HepG2 (cell line): ENCODE measurements around the gene SLC1A3. TPM values are rescaled to one million over a fixed set of nuclear protein-coding genes. Genes with fewer than 3 reads are reported as not detected.

Experiments used
- ATAC-seq: fragments of 200-7000 bp; cut with Tn5 transposase; 3 replicates; pipeline ENCODE4 v1.9.1; 2020; ENCODE audit warnings: mild to moderate bottlenecking, moderate library complexity
- BruUV-seq: library from RNA; stranded (reverse); fragments of 400-500 nt; replicated peaks from 2 replicates; lab custom pipeline; 2021; lab: Mats Ljungman, UMichigan
- CTCF ChIA-PET: fragments of 300-600 bp; formaldehyde crosslinking; extraction: SDS; loops from one replicate; lab custom pipeline; 2021; ENCODE audit warnings: low total read pairs, inconsistent platforms, low intra/inter-chr PET ratio; lab: Yijun Ruan, JAX
- POLR2A ChIA-PET: fragments of 350-600 bp; sonication (Branson Sonifier 250); formaldehyde crosslinking; loops from one replicate; lab custom pipeline; 2020; ENCODE audit warnings: antibody characterized with exemption, inconsistent platforms; lab: Yijun Ruan, JAX
- DNase-seq: peaks from one replicate; pipeline ENCODE4 v3.0.0-alpha.2; 2015; ENCODE audit warnings: low spot score
- FAIRE-seq: peaks from 3 replicates; lab custom pipeline; 2011; peaks lifted over from hg19 to GRCh38; lab: Jason Lieb, UNC
- H2AFZ ChIP-seq: one replicate; pipeline ENCODE4 v1.6.1; 2011; ENCODE audit warnings: low read length, inconsistent platforms
- H3K27ac ChIP-seq: fragments of 300-600 bp; 3 replicates; pipeline ENCODE4 v1.8.0; 2011; ENCODE audit warnings: mixed run types, mild to moderate bottlenecking, mixed read lengths, low read length, inconsistent platforms; ENCODE audit not compliant: insufficient read depth; ENCODE audit errors: extremely low read length
- H3K27me3 ChIP-seq, 2 experiments: fragments of 200-600 bp in 1 of 2; 2 replicates in 1 of 2; 3 replicates in 1 of 2; pipeline versions ENCODE4 v1.6.0 to v1.8.0; 2011; ENCODE audit warnings: low read length in 2 of 2, mild to moderate bottlenecking in 2 of 2, moderate library complexity in 2 of 2, inconsistent platforms in 1 of 2; ENCODE audit not compliant: insufficient read depth in 2 of 2, control insufficient read depth in 1 of 2
- H3K36me3 ChIP-seq, 2 experiments: fragments of 200-600 bp in 1 of 2; replicated peaks in 1 of 2; 2 replicates in 1 of 2; 3 replicates in 1 of 2; pipeline versions ENCODE4 v1.5.1 to v1.8.0; 2011; ENCODE audit warnings: low read length in 2 of 2, inconsistent platforms in 1 of 2; ENCODE audit not compliant: insufficient read depth in 2 of 2, control insufficient read depth in 1 of 2
- H3K4me1 ChIP-seq: 2 replicates; pipeline ENCODE4 v1.5.1; 2012; ENCODE audit warnings: low read length, inconsistent platforms; ENCODE audit not compliant: insufficient read depth
- H3K4me2 ChIP-seq: 2 replicates; pipeline ENCODE4 v1.6.0; 2011; ENCODE audit warnings: low read depth, low read length, inconsistent platforms
- H3K4me3 ChIP-seq, 3 experiments: fragments of 200-600 bp in 1 of 3; sonication (generic), shearing (Covaris generic) in 1 of 3; replicated peaks in 1 of 3; 2 replicates each; pipeline ENCODE4 v1.5.1; 2011 to 2016; ENCODE audit warnings: low read length in 3 of 3, inconsistent platforms in 2 of 3, low read depth in 2 of 3, mild to moderate bottlenecking in 2 of 3, control low read depth in 1 of 3, mixed read lengths in 1 of 3; ENCODE audit not compliant: insufficient read depth in 1 of 3
- H3K79me2 ChIP-seq: one replicate; pipeline ENCODE4 v1.6.1; 2011; ENCODE audit warnings: low read length, inconsistent platforms; ENCODE audit not compliant: insufficient read depth
- H3K9ac ChIP-seq: 2 replicates; pipeline ENCODE4 v1.6.0; 2011; ENCODE audit warnings: mild to moderate bottlenecking, low read depth, low read length, inconsistent platforms; ENCODE audit not compliant: insufficient read depth
- H3K9me3 ChIP-seq: 2 replicates; pipeline ENCODE4 v1.5.1; 2012; ENCODE audit warnings: mild to moderate bottlenecking, low read length
- H4K20me1 ChIP-seq: 2 replicates; pipeline ENCODE4 v1.6.0; 2011; ENCODE audit warnings: inconsistent platforms, mild to moderate bottlenecking, low read length, moderate library complexity; ENCODE audit not compliant: insufficient read depth
- AHR ChIP-seq: IDR thresholded peaks from 2 replicates; pipeline ENCODE4 v1.6.1; 2018; ENCODE audit warnings: missing genetic modification reagents, missing compliant biosample characterization
- GTF3A ChIP-seq: sonication (generic); formaldehyde crosslinking; conservative IDR thresholded peaks from 2 replicates; pipeline ENCODE4 v1.4.0; 2020; ENCODE audit warnings: mild to moderate bottlenecking, missing genetic modification reagents
- GZF1 ChIP-seq: sonication (generic); formaldehyde crosslinking; IDR thresholded peaks from 2 replicates; pipeline ENCODE4 v1.5.1; 2020; ENCODE audit warnings: mild to moderate bottlenecking, missing genetic modification reagents
- LCORL ChIP-seq, 2 experiments: fragments of 450-650 bp in 1 of 2; sonication (generic) in 1 of 2; formaldehyde crosslinking in 1 of 2; IDR thresholded peaks; 2 replicates each; pipeline versions ENCODE4 v1.5.0 to v1.6.1; 2017 to 2020; ENCODE audit warnings: antibody characterized with exemption in 1 of 2, missing genetic modification reagents in 1 of 2
- MAFK ChIP-seq, 2 experiments: IDR thresholded peaks in 1 of 2; conservative IDR thresholded peaks in 1 of 2; 2 replicates each; pipeline ENCODE4 v1.6.1; 2011; ENCODE audit warnings: improper control_type of control experiment in 2 of 2, low read length in 2 of 2
- MED8 ChIP-seq: sonication (generic); formaldehyde crosslinking; IDR thresholded peaks from 2 replicates; pipeline ENCODE4 v1.8.1; 2023; ENCODE audit warnings: mild to moderate bottlenecking, missing genetic modification reagents; ENCODE audit not compliant: insufficient replicate concordance
- REXO4 ChIP-seq: sonication (generic); formaldehyde crosslinking; IDR thresholded peaks from 2 replicates; pipeline ENCODE4 v1.8.0; 2022; ENCODE audit warnings: missing genetic modification reagents, mild to moderate bottlenecking, borderline replicate concordance
- SPEN ChIP-seq: sonication (generic); formaldehyde crosslinking; IDR thresholded peaks from 2 replicates; pipeline ENCODE4 v1.5.1; 2020; ENCODE audit warnings: low read depth, mild to moderate bottlenecking, missing genetic modification reagents
- ZNF605 ChIP-seq: sonication (generic); formaldehyde crosslinking; IDR thresholded peaks from 2 replicates; pipeline ENCODE4 v1.8.0; 2022; ENCODE audit warnings: mild to moderate bottlenecking, missing genetic modification reagents
- ZNF883 ChIP-seq: sonication (generic); formaldehyde crosslinking; IDR thresholded peaks from 2 replicates; pipeline ENCODE4 v1.5.1; 2020; ENCODE audit warnings: mild to moderate bottlenecking, missing genetic modification reagents; ENCODE audit errors: not compliant biosample characterization
- ZSCAN21 ChIP-seq: sonication (generic); formaldehyde crosslinking; IDR thresholded peaks from 2 replicates; pipeline ENCODE4 v1.8.0; 2022; ENCODE audit warnings: mild to moderate bottlenecking, missing genetic modification reagents, moderate library complexity, borderline replicate concordance
- WGBS: methylation state at CpG from one replicate; pipeline ENCODE4 v1.1.6; 2017; ENCODE audit warnings: low lambda C conversion rate; 5-methylcytosine and 5-hydroxymethylcytosine counted together
- in situ Hi-C: cut with HindIII; loops from 2 replicates; pipeline ENCODE4 v1.10.0; 2017; ENCODE audit warnings: low pct_unique_long_range_greater_than_20kb; ENCODE audit not compliant: extremely low pct_ligation_motif_present
- intact Hi-C: fragments of 100-400 bp; cut with micrococcal nuclease; formaldehyde crosslinking; loops from one replicate; pipeline ENCODE4 v1.10.0; 2022; ENCODE audit not compliant: unreplicated experiment
- polyA plus RNA-seq, 8 experiments: library from polyadenylated mRNA; depleted of rRNA in 3 of 8; stranded (reverse) in 7 of 8; unstranded in 1 of 8; fragments of >200 nt; fragmentation: Illumina TruSeq in 4 of 8; extraction: Trizol in 4 of 8; gene quantifications; 2 replicates each; pipeline versions ENCODE4 v1.2.1 to v1.2.3, GENCODE V29; 2011 to 2016; ENCODE audit warnings: low read depth in 4 of 8, missing spikeins in 1 of 8, mixed read lengths in 1 of 8; ENCODE audit not compliant: insufficient read depth in 1 of 8
- total RNA-seq, 5 experiments: library from RNA; depleted of rRNA; stranded (reverse); fragments of >200 nt; fragmentation: Illumina TruSeq; extraction: Trizol; gene quantifications; 2 replicates each; pipeline ENCODE4 v1.2.3, GENCODE V29; 2016; ENCODE audit warnings: low read depth in 1 of 5
- TF ChIP-seq, protein P1 (sequence below): sonication (generic); formaldehyde crosslinking; IDR thresholded peaks from 2 replicates; pipeline ENCODE4; 2020; ENCODE audit warnings: missing genetic modification reagents, mild to moderate bottlenecking, borderline replicate concordance
- TF ChIP-seq, protein P2 (sequence below): sonication (generic); formaldehyde crosslinking; IDR thresholded peaks from 2 replicates; pipeline ENCODE4 v1.4.0; 2020; ENCODE audit warnings: missing genetic modification reagents
- TF ChIP-seq, protein P3 (sequence below), 2 experiments: sonication (generic) in 1 of 2; formaldehyde crosslinking in 1 of 2; IDR thresholded peaks; 2 replicates each; pipeline versions ENCODE4 v1.5.1 to v1.6.1; 2011 to 2020; ENCODE audit warnings: borderline replicate concordance in 1 of 2, low read depth in 1 of 2, low read length in 1 of 2, mild to moderate bottlenecking in 1 of 2, missing genetic modification reagents in 1 of 2, moderate library complexity in 1 of 2
- TF ChIP-seq, protein P4 (sequence below): sonication (generic); formaldehyde crosslinking; IDR thresholded peaks from 2 replicates; pipeline ENCODE4 v1.4.0; 2020; ENCODE audit warnings: missing genetic modification reagents

SLC1A3 gene
- total and polyA plus RNA-seq, 2 of the 13 experiments (the other 11 are each of a cell fraction or from before 2014, with no cell fraction given): 0.09 TPM; not detected in 1

DNA sequence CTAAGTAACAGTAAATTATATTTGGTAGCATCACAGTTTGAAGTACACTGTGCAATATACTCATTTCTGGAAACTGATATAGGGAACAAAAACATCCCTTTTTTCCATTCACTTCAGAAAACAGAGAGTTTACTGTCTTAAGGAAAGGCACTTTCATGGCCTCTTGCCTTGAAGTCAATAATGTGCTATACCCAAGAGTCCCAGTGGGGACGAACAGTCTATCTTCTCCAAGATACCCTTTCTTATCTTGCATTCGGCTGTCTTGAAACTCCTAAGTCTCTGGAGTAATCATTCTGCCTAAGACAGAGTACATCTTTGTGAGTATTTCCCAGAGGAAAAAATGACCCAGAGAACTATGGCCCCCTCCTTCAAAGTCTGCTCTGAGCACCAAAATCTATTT lies 107.1 kb downstream of the SLC1A3 start:
- WGBS: 0% methylated on average over 2 of the region's 2 CpGs
- POLR2A ChIA-PET: no interaction called here
- CTCF ChIA-PET: no interaction called here
- no peak for TF ChIP-seq ZNF883 (CRISPR knock-in tag)
- TF ChIP-seq MED8 (CRISPR knock-in tag): no peak
- TF ChIP-seq, protein P1, sequence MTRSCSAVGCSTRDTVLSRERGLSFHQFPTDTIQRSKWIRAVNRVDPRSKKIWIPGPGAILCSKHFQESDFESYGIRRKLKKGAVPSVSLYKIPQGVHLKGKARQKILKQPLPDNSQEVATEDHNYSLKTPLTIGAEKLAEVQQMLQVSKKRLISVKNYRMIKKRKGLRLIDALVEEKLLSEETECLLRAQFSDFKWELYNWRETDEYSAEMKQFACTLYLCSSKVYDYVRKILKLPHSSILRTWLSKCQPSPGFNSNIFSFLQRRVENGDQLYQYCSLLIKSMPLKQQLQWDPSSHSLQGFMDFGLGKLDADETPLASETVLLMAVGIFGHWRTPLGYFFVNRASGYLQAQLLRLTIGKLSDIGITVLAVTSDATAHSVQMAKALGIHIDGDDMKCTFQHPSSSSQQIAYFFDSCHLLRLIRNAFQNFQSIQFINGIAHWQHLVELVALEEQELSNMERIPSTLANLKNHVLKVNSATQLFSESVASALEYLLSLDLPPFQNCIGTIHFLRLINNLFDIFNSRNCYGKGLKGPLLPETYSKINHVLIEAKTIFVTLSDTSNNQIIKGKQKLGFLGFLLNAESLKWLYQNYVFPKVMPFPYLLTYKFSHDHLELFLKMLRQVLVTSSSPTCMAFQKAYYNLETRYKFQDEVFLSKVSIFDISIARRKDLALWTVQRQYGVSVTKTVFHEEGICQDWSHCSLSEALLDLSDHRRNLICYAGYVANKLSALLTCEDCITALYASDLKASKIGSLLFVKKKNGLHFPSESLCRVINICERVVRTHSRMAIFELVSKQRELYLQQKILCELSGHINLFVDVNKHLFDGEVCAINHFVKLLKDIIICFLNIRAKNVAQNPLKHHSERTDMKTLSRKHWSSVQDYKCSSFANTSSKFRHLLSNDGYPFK (CRISPR knock-in tag): no peak
- no peak for TF ChIP-seq LCORL (IDR thresholded peaks at IDR 0.05)
- no peak for TF ChIP-seq LCORL (CRISPR knock-in tag; IDR thresholded peaks at IDR 0.05)
- TF ChIP-seq, protein P2, sequence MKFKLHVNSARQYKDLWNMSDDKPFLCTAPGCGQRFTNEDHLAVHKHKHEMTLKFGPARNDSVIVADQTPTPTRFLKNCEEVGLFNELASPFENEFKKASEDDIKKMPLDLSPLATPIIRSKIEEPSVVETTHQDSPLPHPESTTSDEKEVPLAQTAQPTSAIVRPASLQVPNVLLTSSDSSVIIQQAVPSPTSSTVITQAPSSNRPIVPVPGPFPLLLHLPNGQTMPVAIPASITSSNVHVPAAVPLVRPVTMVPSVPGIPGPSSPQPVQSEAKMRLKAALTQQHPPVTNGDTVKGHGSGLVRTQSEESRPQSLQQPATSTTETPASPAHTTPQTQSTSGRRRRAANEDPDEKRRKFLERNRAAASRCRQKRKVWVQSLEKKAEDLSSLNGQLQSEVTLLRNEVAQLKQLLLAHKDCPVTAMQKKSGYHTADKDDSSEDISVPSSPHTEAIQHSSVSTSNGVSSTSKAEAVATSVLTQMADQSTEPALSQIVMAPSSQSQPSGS: no peak
- TF ChIP-seq, protein P3, sequence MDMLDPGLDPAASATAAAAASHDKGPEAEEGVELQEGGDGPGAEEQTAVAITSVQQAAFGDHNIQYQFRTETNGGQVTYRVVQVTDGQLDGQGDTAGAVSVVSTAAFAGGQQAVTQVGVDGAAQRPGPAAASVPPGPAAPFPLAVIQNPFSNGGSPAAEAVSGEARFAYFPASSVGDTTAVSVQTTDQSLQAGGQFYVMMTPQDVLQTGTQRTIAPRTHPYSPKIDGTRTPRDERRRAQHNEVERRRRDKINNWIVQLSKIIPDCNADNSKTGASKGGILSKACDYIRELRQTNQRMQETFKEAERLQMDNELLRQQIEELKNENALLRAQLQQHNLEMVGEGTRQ (IDR thresholded peaks at IDR 0.05; ENCODE audit: low read depth, low read length): no peak
- TF ChIP-seq, protein P3 (CRISPR knock-in tag; IDR thresholded peaks at IDR 0.05; ENCODE audit: borderline replicate concordance): no peak
- no peak for TF ChIP-seq ZNF605 (CRISPR knock-in tag)
- no peak for TF ChIP-seq MAFK (conservative IDR thresholded peaks at IDR 0.05 in 1 of 2, IDR thresholded peaks at IDR 0.05 in 1 of 2; ENCODE audit: low read length in 2 of 2)
- TF ChIP-seq AHR (CRISPR knock-in tag): no peak
- TF ChIP-seq, protein P4, sequence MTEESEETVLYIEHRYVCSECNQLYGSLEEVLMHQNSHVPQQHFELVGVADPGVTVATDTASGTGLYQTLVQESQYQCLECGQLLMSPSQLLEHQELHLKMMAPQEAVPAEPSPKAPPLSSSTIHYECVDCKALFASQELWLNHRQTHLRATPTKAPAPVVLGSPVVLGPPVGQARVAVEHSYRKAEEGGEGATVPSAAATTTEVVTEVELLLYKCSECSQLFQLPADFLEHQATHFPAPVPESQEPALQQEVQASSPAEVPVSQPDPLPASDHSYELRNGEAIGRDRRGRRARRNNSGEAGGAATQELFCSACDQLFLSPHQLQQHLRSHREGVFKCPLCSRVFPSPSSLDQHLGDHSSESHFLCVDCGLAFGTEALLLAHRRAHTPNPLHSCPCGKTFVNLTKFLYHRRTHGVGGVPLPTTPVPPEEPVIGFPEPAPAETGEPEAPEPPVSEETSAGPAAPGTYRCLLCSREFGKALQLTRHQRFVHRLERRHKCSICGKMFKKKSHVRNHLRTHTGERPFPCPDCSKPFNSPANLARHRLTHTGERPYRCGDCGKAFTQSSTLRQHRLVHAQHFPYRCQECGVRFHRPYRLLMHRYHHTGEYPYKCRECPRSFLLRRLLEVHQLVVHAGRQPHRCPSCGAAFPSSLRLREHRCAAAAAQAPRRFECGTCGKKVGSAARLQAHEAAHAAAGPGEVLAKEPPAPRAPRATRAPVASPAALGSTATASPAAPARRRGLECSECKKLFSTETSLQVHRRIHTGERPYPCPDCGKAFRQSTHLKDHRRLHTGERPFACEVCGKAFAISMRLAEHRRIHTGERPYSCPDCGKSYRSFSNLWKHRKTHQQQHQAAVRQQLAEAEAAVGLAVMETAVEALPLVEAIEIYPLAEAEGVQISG (CRISPR knock-in tag): no peak
- TF ChIP-seq SPEN (CRISPR knock-in tag): no peak
- TF ChIP-seq GZF1 (CRISPR knock-in tag): no peak
- no peak for TF ChIP-seq REXO4 (CRISPR knock-in tag)
- TF ChIP-seq ZSCAN21 (CRISPR knock-in tag): no peak
- TF ChIP-seq GTF3A (CRISPR knock-in tag): no peak

More for the DNA sequence above, 107.1 kb downstream of the SLC1A3 start:
- ATAC-seq (no peak), DNase-seq (no peak), FAIRE-seq (no peak)
- H3K9me3 ChIP-seq: no peaks in the 10 kb centered on the region
- no TSS peak for BruUV-seq
- no peaks in the 10 kb centered on the region for H4K20me1 ChIP-seq
- no peaks in the 10 kb centered on the region for H3K27me3 ChIP-seq
- no peak overlapping the region for H3K4me3 ChIP-seq
- no peaks in the 10 kb centered on the region for H3K36me3 ChIP-seq
- intact Hi-C loops: no loop called here
- no peak overlapping the region for H3K4me2 ChIP-seq
- H2AFZ ChIP-seq: no peak overlapping the region
- H3K9ac ChIP-seq: no peak overlapping the region
- H3K27ac ChIP-seq: no peak overlapping the region
- no peaks in the 10 kb centered on the region for H3K4me1 ChIP-seq
- H3K79me2 ChIP-seq: no peaks in the 10 kb centered on the region
- in situ Hi-C loops: no loop called here
